ENCODE data around the gene AANAT.

AANAT gene

DNA sequence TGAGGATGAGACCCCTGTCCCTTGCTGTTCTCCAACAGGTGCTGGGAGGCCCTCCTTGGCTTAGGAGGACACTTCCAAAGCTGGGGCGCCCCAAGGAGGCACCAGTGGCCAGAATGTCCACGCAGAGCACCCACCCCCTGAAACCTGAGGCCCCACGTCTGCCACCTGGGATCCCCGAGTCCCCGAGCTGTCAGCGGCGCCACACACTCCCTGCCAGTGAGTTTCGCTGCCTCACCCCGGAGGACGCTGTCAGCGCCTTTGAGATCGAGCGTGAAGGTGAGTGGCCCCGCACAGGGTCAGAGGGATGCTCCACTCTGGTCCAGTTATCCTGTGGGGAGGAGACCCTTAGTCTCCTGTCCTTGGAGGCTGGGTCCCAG lies 1.2 kb downstream of the AANAT start:
- TF ChIP-seq Cebpa-rat (IDR thresholded peaks at IDR 0.05): no peak
- Histone ChIP-seq H3K4me3 (no peak overlapping the region), H3K9me3 (replicated peaks in 1 of 11) (no peaks in the 10 kb centered on the region), H3K27me3 (no peaks in the 10 kb centered on the region), H3K4me1 (peaks cover 20 to 53% (median 40%) of the 10 kb centered on the region in 10 experiments), H4K20me1 (peaks cover 0 to 46% (median 0%) of the 10 kb centered on the region in 11 experiments; a peak in 4 of 22 replicates), H3K9ac (peak overlapping the region in 3 of 11 experiments; percentile 11 to 28 (median 15); a peak in 3 of 22 replicates), H3K4me2 (peak overlapping the region in 8 of 11 experiments; percentile 20 to 65 (median 49); a peak in 11 of 22 replicates), H3K27ac (no peak overlapping the region), H3K36me3 (peaks cover 27 to 55% (median 44%) of the 10 kb centered on the region in 11 experiments)

DNA sequence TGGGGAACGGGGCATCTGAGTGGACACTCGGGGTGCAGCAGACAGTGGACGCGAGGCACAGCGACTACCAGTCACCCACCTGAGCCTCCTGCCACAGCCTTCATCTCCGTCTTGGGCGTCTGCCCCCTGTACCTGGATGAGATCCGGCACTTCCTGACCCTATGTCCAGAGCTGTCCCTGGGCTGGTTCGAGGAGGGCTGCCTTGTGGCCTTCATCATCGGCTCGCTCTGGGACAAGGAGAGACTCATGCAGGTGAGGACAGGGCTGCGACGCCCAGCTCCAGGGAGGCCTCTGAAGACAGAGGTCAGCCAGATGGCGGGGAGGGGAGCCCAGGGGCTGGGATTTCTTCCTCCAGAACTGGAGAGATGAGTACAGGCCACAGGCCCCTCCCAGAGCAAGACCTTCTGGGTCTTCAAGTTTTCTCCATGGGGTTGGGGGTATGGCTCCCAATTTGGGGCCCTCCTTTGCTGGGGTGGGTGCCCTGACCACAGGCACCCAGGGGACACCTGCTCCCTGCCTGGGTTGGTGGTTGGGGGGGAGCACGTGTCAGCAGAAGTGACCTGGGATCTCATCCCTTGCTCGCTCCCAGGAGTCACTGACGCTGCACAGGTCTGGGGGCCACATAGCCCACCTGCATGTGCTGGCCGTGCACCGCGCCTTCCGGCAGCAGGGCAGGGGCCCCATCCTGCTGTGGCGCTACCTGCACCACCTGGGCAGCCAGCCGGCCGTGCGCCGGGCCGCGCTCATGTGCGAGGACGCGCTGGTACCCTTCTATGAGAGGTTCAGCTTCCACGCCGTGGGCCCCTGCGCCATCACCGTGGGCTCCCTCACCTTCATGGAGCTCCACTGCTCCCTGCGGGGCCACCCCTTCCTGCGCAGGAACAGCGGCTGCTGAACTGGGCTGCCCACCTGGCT lies 1.9 kb downstream of the AANAT start:
- Histone ChIP-seq H3K4me1 (peaks cover 20 to 58% (median 40%) of the 10 kb centered on the region in 10 experiments), H3K4me2 (peak overlapping the region in 2 of 11 experiments; percentile 20 to 30; a peak in 3 of 22 replicates), H3K4me3 (no peak overlapping the region), H4K20me1 (peaks cover 0 to 50% (median 0%) of the 10 kb centered on the region in 11 experiments; a peak in 4 of 22 replicates), H3K27ac (no peak overlapping the region; a peak in 1 of 22 replicates), H3K27me3 (no peaks in the 10 kb centered on the region), H3K36me3 (peaks cover 34 to 62% (median 51%) of the 10 kb centered on the region in 11 experiments), H3K9me3 (replicated peaks in 1 of 11) (no peaks in the 10 kb centered on the region), H3K9ac (0 out of 22 replicates have a peak overlapping the region, but pooled peaks of 1 of the 11 experiments have one; percentile 20)
- no peak for TF ChIP-seq Cebpa-rat (IDR thresholded peaks at IDR 0.05)

DNA sequence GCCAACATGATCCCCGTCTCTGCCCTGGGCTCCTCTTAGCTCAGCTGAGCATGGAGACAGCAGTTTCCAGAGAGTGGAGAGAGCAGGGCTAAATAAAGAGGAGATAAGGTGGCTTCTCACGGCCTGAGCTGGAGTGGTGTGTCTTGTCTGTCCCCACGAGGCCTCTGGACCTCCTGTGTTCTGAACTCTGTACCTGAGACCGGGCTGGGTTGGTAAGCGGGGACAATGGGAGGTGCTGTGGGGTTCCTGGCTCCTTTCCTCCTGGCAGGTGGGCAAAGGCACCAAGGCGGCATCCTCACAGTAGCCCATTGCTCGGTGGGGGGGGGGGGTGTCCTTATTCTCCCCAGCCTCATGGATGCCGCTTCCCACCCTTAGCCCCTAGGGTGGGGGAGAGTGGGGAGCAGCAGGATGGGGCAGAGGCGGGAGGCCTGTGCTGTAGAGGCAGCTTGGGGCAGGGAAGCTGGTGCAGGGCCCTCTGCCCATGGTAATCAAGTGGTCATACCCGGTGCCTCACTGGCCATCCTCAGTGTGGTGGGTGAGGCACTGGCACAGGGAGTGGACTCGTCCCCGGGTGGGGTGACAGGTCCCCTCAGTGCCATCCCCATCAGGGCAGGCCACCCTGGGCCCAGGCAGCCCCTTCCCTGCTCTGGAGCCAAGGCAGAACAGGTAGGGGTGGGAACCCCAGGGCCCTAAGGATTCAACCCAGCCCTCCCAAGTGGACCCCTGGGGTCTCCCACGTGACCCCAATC lies 2.8 kb downstream of the AANAT start:
- no peak for TF ChIP-seq Cebpa-rat (IDR thresholded peaks at IDR 0.05)
- Histone ChIP-seq H3K4me2 (no peak overlapping the region), H3K9me3 (replicated peaks in 1 of 11) (no peaks in the 10 kb centered on the region), H3K9ac (peak overlapping the region in 4 of 11 experiments; percentile 7 to 34 (median 22); a peak in 1 of 22 replicates), H3K4me1 (peaks cover 19 to 56% (median 40%) of the 10 kb centered on the region in 10 experiments), H4K20me1 (peaks cover 0 to 50% (median 0%) of the 10 kb centered on the region in 11 experiments; a peak in 5 of 22 replicates), H3K4me3 (no peak overlapping the region), H3K27ac (no peak overlapping the region; a peak in 2 of 22 replicates), H3K36me3 (peaks cover 42 to 70% (median 59%) of the 10 kb centered on the region in 11 experiments), H3K27me3 (no peaks in the 10 kb centered on the region)

DNA sequence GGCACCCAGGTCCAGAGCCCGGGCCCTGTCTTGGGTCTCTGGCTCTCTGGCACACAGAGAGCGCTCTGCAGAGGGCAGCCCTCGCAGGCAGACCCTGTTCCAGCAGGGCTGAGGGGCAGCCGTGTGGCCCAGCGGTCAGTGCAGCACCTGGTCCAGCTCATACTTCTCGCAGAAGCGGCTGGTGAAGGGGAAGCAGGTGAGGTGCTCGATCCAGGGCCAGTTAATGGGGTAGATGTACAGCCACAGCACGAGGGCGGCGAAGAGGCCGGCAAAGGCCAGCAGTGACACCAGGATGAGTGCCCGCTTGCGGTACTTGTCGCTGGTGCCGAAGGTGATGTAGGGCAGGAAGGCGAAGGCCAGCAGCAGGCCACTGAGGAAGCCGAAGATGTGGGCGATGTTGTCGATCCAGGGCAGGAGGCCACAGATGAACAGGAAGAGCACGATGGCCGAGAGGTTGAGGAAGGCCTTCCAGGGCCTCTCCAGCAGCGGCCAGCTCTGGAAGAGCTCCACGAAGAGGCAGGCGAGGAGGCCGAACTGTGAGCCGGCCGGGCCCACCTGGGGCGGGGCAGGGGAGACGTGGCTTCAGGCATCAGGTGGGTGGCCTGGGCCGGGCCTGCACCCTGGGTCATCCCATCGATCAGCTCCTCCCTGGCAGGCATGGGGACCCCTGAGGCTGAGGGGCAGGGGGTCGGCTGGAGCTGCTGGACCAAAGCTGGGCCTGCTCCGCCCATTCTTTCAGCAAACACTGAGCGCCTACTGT lies 4.3 kb downstream of the AANAT start:
- no peak overlapping the region for H3K4me3 ChIP-seq
- peaks cover 44 to 86% (median 71%) of the 10 kb centered on the region in 11 experiments for H3K36me3 ChIP-seq
- no peak for TF ChIP-seq Cebpa-rat (IDR thresholded peaks at IDR 0.05)
- H4K20me1 ChIP-seq: peaks cover 0 to 50% (median 0%) of the 10 kb centered on the region in 11 experiments; a peak in 5 of 22 replicates
- no peaks in the 10 kb centered on the region for H3K27me3 ChIP-seq
- H3K9ac ChIP-seq: peak overlapping the region in 2 of 11 experiments; percentile 11 to 13; a peak in 2 of 22 replicates
- peaks cover 7 to 46% (median 27%) of the 10 kb centered on the region in 10 experiments for H3K4me1 ChIP-seq
- no peak overlapping the region for H3K4me2 ChIP-seq
- H3K9me3 ChIP-seq (replicated peaks in 1 of 11): no peaks in the 10 kb centered on the region
- H3K27ac ChIP-seq: peak overlapping the region in 2 of 11 experiments; percentile 3 to 18; a peak in 2 of 22 replicates

DNA sequence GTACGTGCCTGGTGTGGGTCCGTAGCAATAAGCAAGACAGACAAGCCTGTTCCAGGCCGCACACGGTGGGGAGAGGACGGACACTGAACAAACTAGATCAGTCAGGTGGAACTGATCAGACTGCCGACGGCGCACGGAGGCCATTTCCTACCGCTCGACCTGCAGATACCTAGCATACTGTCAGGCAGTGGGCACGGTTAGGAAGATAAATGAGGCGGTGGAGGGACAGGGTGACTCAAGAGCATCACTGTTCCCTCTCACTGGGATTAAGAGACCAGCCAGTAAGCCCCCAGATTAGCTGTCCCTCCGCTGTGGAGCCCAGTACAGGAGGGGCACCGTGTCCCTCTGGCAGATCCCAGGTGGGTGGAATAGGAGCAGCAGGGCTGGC lies 4.8 kb downstream of the AANAT start:
- H3K4me1 ChIP-seq: peaks cover 9 to 46% (median 26%) of the 10 kb centered on the region in 10 experiments

DNA sequence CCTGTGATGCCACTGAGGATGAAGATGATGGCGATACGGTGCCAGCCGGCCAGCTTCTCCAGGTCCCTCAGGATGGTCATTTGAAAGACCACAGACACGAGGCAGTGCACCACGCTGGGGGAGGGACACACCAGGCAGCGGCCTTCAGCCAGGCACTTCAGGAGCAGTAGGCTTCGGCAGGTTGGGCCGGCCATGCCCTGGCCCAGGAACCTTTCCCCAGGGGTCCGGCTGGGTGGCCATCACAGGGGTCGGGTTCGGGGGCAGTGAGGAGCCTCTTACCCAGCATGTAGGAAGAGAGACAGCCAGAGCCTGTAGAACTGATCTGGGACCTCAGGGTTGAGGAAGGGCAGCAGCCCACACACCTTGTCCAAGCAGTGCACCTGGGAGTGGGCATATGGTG lies 5.3 kb downstream of the AANAT start:
- H3K9me3 ChIP-seq (replicated peaks in 1 of 11): no peaks in the 10 kb centered on the region
- H3K27me3 ChIP-seq: no peaks in the 10 kb centered on the region
- H3K4me3 ChIP-seq: no peak overlapping the region
- H3K4me1 ChIP-seq: peaks cover 13 to 46% (median 26%) of the 10 kb centered on the region in 10 experiments
- H3K4me2 ChIP-seq: no peak overlapping the region
- H3K9ac ChIP-seq: no peak overlapping the region; a peak in 1 of 22 replicates
- H4K20me1 ChIP-seq: peaks cover 0 to 50% (median 0%) of the 10 kb centered on the region in 11 experiments; a peak in 5 of 22 replicates
- H3K27ac ChIP-seq: no peak overlapping the region
- no peak for TF ChIP-seq Cebpa-rat (IDR thresholded peaks at IDR 0.05)
- peaks cover 44 to 96% (median 79%) of the 10 kb centered on the region in 11 experiments for H3K36me3 ChIP-seq

More for the DNA sequence above, 4.8 kb downstream of the AANAT start:
- H4K20me1 ChIP-seq: peaks cover 0 to 50% (median 0%) of the 10 kb centered on the region in 11 experiments; a peak in 5 of 22 replicates
- no peaks in the 10 kb centered on the region for H3K9me3 ChIP-seq (replicated peaks in 1 of 11)
- no peaks in the 10 kb centered on the region for H3K27me3 ChIP-seq
- H3K27ac ChIP-seq: peak overlapping the region in 1 of 11 experiments; percentile 18; a peak in 1 of 22 replicates
- no peak overlapping the region for H3K4me2 ChIP-seq
- TF ChIP-seq Cebpa-rat (IDR thresholded peaks at IDR 0.05): no peak
- H3K9ac ChIP-seq: no peak overlapping the region
- no peak overlapping the region for H3K4me3 ChIP-seq
- peaks cover 44 to 91% (median 76%) of the 10 kb centered on the region in 11 experiments for H3K36me3 ChIP-seq

DNA sequence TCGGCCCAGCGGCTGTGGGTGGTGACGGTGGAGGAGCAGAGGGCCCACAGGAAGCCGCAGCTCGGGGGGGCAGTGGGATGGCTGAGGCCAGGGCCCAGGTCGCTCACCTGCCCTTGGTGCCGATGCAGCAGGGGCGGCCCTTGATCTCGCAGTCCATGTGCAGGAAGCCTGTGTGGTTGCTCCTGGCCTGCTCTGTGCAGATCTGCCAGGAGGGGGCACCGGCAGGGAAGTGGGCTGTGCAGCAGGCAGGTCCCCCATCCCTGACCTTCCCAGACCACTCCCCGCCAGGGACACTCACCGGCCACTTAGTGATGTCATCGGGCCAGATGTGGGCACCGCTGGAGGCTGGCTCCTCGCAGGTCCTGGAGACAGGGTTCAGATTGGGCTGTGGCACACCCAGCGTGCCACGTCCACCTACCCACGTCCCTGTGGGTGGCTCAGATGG lies 6.2 kb downstream of the AANAT start:
- H3K9ac ChIP-seq: peak overlapping the region in 1 of 11 experiments; percentile 19; a peak in 2 of 22 replicates
- no peak overlapping the region for H3K27ac ChIP-seq
- no peaks in the 10 kb centered on the region for H3K9me3 ChIP-seq (replicated peaks in 1 of 11)
- no peaks in the 10 kb centered on the region for H3K27me3 ChIP-seq
- TF ChIP-seq Cebpa-rat (IDR thresholded peaks at IDR 0.05): no peak
- peaks cover 52 to 100% (median 88%) of the 10 kb centered on the region in 11 experiments for H3K36me3 ChIP-seq
- peaks cover 22 to 46% (median 26%) of the 10 kb centered on the region in 10 experiments for H3K4me1 ChIP-seq
- peaks cover 0 to 44% (median 0%) of the 10 kb centered on the region in 11 experiments; a peak in 5 of 22 replicates for H4K20me1 ChIP-seq
- H3K4me2 ChIP-seq: no peak overlapping the region
- no peak overlapping the region for H3K4me3 ChIP-seq

DNA sequence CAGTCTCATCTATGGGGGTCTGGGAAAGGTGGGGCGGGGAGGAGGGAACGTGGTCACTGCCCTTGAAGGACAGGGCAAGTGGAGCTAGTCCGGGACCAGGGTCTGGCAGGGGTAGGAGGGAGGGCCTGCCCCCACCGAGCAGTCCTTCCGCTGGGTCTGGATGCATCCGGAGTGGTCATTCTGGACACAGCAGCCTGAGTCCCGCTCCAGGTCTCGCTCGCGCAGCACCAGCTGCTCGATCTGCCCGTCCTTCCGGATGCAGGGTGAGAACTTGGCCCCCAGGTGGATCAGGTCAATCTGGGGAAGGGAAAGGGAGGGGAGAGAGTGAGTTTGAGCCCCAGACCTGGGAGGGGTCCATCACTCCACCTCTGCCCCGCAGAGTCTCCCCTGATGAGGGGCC lies 6.8 kb downstream of the AANAT start:
- Histone ChIP-seq H4K20me1 (peaks cover 0 to 38% (median 0%) of the 10 kb centered on the region in 11 experiments; a peak in 5 of 22 replicates), H3K9ac (peak overlapping the region in 2 of 11 experiments; percentile 19 to 34; a peak in 2 of 22 replicates), H3K27me3 (no peaks in the 10 kb centered on the region), H3K4me3 (no peak overlapping the region), H3K27ac (peak overlapping the region in 2 of 11 experiments; percentile 9 to 16; a peak in 3 of 22 replicates), H3K9me3 (replicated peaks in 1 of 11) (no peaks in the 10 kb centered on the region), H3K4me1 (peaks cover 25 to 46% (median 30%) of the 10 kb centered on the region in 10 experiments), H3K36me3 (peaks cover 57 to 100% (median 94%) of the 10 kb centered on the region in 11 experiments), H3K4me2 (no peak overlapping the region)
- no peak for TF ChIP-seq Cebpa-rat (IDR thresholded peaks at IDR 0.05)
